IMR-90 (cell line): ENCODE measurements around the gene HEY2. TPM values are rescaled to one million over a fixed set of nuclear protein-coding genes. Genes with fewer than 3 reads are reported as not detected.

Source experiments
- ATAC-seq: fragments of 200-7000 bp; cut with Tn5 transposase; 2 replicates; pipeline ENCODE4 v1.9.1; 2020; ENCODE audit warnings: low read depth, mild to moderate bottlenecking, moderate library complexity
- BruUV-seq: library from RNA; stranded (reverse); fragments of 400-500 nt; replicated peaks from 2 replicates; lab custom pipeline; 2021; lab: Mats Ljungman, UMichigan
- CTCF ChIA-PET: fragments of 300-600 bp; formaldehyde crosslinking; extraction: SDS; loops from one replicate; lab custom pipeline; 2021; ENCODE audit warnings: antibody characterized with exemption; lab: Yijun Ruan, JAX
- POLR2A ChIA-PET: fragments of 300-600 bp; sonication (Branson Sonifier 250); formaldehyde crosslinking; loops from one replicate; lab custom pipeline; 2022; ENCODE audit warnings: antibody characterized with exemption; ENCODE audit not compliant: unreplicated experiment; lab: Charles Lee
- DNase-seq: peaks from one replicate; pipeline ENCODE4 v3.0.0; 2013
- H2AFZ ChIP-seq: replicated peaks from 2 replicates; pipeline ENCODE3; 2013; ENCODE audit warnings: low read length, mild to moderate bottlenecking; ENCODE audit not compliant: poor library complexity
- H2AK5ac ChIP-seq: 2 replicates; pipeline ENCODE4 v1.6.1; 2013; ENCODE audit warnings: low read depth, low read length, inconsistent platforms
- H2AK9ac ChIP-seq: replicated peaks from 2 replicates; pipeline ENCODE3; 2013; ENCODE audit warnings: mild to moderate bottlenecking, low read depth, low read length, moderate library complexity; ENCODE audit not compliant: poor library complexity
- H2BK120ac ChIP-seq: 2 replicates; pipeline ENCODE4 v1.6.1; 2013; ENCODE audit warnings: low read depth, low read length, inconsistent platforms
- H2BK15ac ChIP-seq: 3 replicates; pipeline ENCODE4 v1.6.1; 2013; ENCODE audit warnings: low read depth, low read length, inconsistent platforms
- H2BK20ac ChIP-seq: 2 replicates; pipeline ENCODE4 v1.6.1; 2013; ENCODE audit warnings: low read depth, mild to moderate bottlenecking, inconsistent platforms, low read length, moderate library complexity
- H2BK5ac ChIP-seq: 2 replicates; pipeline ENCODE4 v1.6.1; 2013; ENCODE audit warnings: mild to moderate bottlenecking, low read depth, low read length, inconsistent platforms; ENCODE audit not compliant: poor library complexity, severe bottlenecking
- H3K14ac ChIP-seq: replicated peaks from 2 replicates; pipeline ENCODE4 v1.6.1; 2013; ENCODE audit warnings: low read depth, low read length, inconsistent platforms
- H3K18ac ChIP-seq: 2 replicates; pipeline ENCODE4 v1.6.1; 2013; ENCODE audit warnings: low read depth, low read length, control low read depth
- H3K23ac ChIP-seq: 2 replicates; pipeline ENCODE4 v1.6.1; 2013; ENCODE audit warnings: low read depth, low read length, inconsistent platforms
- H3K27ac ChIP-seq: 2 replicates; pipeline ENCODE4 v1.5.1; 2013; ENCODE audit warnings: mild to moderate bottlenecking, control low read depth, low read length; ENCODE audit not compliant: insufficient read depth
- H3K27me3 ChIP-seq: 2 replicates; pipeline ENCODE4 v1.6.1; 2013; ENCODE audit warnings: low read length; ENCODE audit not compliant: control insufficient read depth, insufficient read depth
- H3K36me3 ChIP-seq: 2 replicates; pipeline ENCODE4 v1.6.1; 2013; ENCODE audit warnings: low read length, mixed read lengths; ENCODE audit not compliant: control insufficient read depth, insufficient read depth
- H3K4ac ChIP-seq: 2 replicates; pipeline ENCODE4 v1.6.1; 2013; ENCODE audit warnings: low read depth, low read length, inconsistent platforms
- H3K4me1 ChIP-seq: 2 replicates; pipeline ENCODE4 v1.6.1; 2013; ENCODE audit warnings: low read length, mixed read lengths; ENCODE audit not compliant: control insufficient read depth, insufficient read depth
- H3K4me2 ChIP-seq: 2 replicates; pipeline ENCODE4 v1.6.1; 2013; ENCODE audit warnings: low read depth, mild to moderate bottlenecking, control low read depth, low read length, moderate library complexity
- H3K4me3 ChIP-seq: 2 replicates; pipeline ENCODE4 v1.5.1; 2013; ENCODE audit warnings: low read depth, mild to moderate bottlenecking, control low read depth, low read length, moderate library complexity; ENCODE audit not compliant: insufficient read depth
- H3K56ac ChIP-seq: 2 replicates; pipeline ENCODE4 v1.6.1; 2013; ENCODE audit warnings: low read length, inconsistent platforms; ENCODE audit not compliant: insufficient read depth; ENCODE audit errors: extremely low read depth
- H3K79me1 ChIP-seq, 2 experiments: 2 replicates each; pipeline ENCODE4 v1.6.1; 2013; ENCODE audit warnings: low read length in 2 of 2, inconsistent platforms in 1 of 2, low read depth in 1 of 2
- H3K9ac ChIP-seq: 2 replicates; pipeline ENCODE4 v1.6.1; 2013; ENCODE audit warnings: low read depth, low read length, control low read depth
- H3K9me1 ChIP-seq: 2 replicates; pipeline ENCODE4 v1.6.1; 2013; ENCODE audit warnings: low read length, inconsistent platforms; ENCODE audit not compliant: insufficient read depth
- H3K9me3 ChIP-seq: 2 replicates; pipeline ENCODE4 v1.6.1; 2013; ENCODE audit warnings: low read length; ENCODE audit not compliant: control insufficient read depth, insufficient read depth
- H4K20me1 ChIP-seq: 2 replicates; pipeline ENCODE4 v1.6.1; 2013; ENCODE audit warnings: low read length, inconsistent platforms; ENCODE audit not compliant: insufficient read depth
- H4K5ac ChIP-seq: 2 replicates; pipeline ENCODE4 v1.6.1; 2013; ENCODE audit warnings: mild to moderate bottlenecking, low read depth, low read length, control low read depth
- H4K8ac ChIP-seq, 2 experiments: 2 replicates each; pipeline ENCODE4 v1.6.1; 2013; ENCODE audit warnings: low read depth in 2 of 2, low read length in 2 of 2, control low read depth in 1 of 2, inconsistent platforms in 1 of 2
- H4K91ac ChIP-seq: 2 replicates; pipeline ENCODE4 v1.6.1; 2013; ENCODE audit warnings: low read depth, low read length, inconsistent platforms; ENCODE audit not compliant: insufficient read depth
- BHLHE40 ChIP-seq: fragments of 150-350 bp; IDR thresholded peaks from 2 replicates; pipeline ENCODE4 v1.6.1; 2016; ENCODE audit warnings: mild to moderate bottlenecking, low read depth, low read length
- CEBPB ChIP-seq: IDR thresholded peaks from 2 replicates; pipeline ENCODE4 v1.6.1; 2012; ENCODE audit warnings: low read depth, low read length, improper control_type of control experiment
- CHD1 ChIP-seq: IDR thresholded peaks from 2 replicates; pipeline ENCODE4 v1.6.1; 2012; ENCODE audit warnings: low read depth, low read length, improper control_type of control experiment
- CTCF ChIP-seq: conservative IDR thresholded peaks from 2 replicates; pipeline ENCODE4 v1.5.1; 2012; ENCODE audit warnings: mild to moderate bottlenecking, low read depth, low read length, improper control_type of control experiment
- FOS ChIP-seq: fragments of 150-350 bp; IDR thresholded peaks from 2 replicates; pipeline ENCODE4 v1.6.1; 2016; ENCODE audit warnings: low read depth, low read length
- MAZ ChIP-seq: IDR thresholded peaks from 2 replicates; pipeline ENCODE4 v1.6.1; 2012; ENCODE audit warnings: low read depth, mild to moderate bottlenecking, low read length, improper control_type of control experiment, moderate library complexity, borderline replicate concordance
- MXI1 ChIP-seq: IDR thresholded peaks from 2 replicates; pipeline ENCODE4 v1.6.1; 2012; ENCODE audit warnings: low read depth, mild to moderate bottlenecking, low read length, moderate library complexity, borderline replicate concordance
- NFE2L2 ChIP-seq: fragments of 150-350 bp; IDR thresholded peaks from 2 replicates; pipeline ENCODE4 v1.6.1; 2016; ENCODE audit warnings: low read depth, mild to moderate bottlenecking, low read length
- POLR2A ChIP-seq: IDR thresholded peaks from 2 replicates; pipeline ENCODE4 v1.6.1; 2012; ENCODE audit warnings: mild to moderate bottlenecking, low read depth, low read length
- RAD21 ChIP-seq: IDR thresholded peaks from 2 replicates; pipeline ENCODE4 v1.6.1; 2012; ENCODE audit warnings: low read length, improper control_type of control experiment
- RCOR1 ChIP-seq: IDR thresholded peaks from 2 replicates; pipeline ENCODE4 v1.6.1; 2012; ENCODE audit warnings: mild to moderate bottlenecking, low read length, improper control_type of control experiment; ENCODE audit not compliant: insufficient replicate concordance
- RFX5 ChIP-seq: IDR thresholded peaks from 2 replicates; pipeline ENCODE4 v1.8.0; 2012; ENCODE audit warnings: low read depth, mild to moderate bottlenecking, low read length, moderate library complexity
- SMC3 ChIP-seq: fragments of 150-350 bp; IDR thresholded peaks from 2 replicates; pipeline ENCODE4 v1.6.1; 2016; ENCODE audit warnings: low read depth, mild to moderate bottlenecking, antibody characterized with exemption, low read length, moderate library complexity
- USF2 ChIP-seq: fragments of 150-350 bp; IDR thresholded peaks from 2 replicates; pipeline ENCODE4 v1.6.1; 2017; ENCODE audit warnings: mild to moderate bottlenecking, antibody characterized with exemption, low read length, low read depth
- WGBS, 2 experiments: methylation state at CpG; one replicate each; pipeline versions ENCODE4 v1.1.5 to v1.1.7; 2013; ENCODE audit warnings: missing lambda C conversion rate in 2 of 2; ENCODE audit not compliant: insufficient read length in 1 of 2; ENCODE audit errors: extremely low coverage in 2 of 2; 5-methylcytosine and 5-hydroxymethylcytosine counted together
- dilution Hi-C: fragments of 300-500 bp; cut with HindIII; formaldehyde crosslinking; loops from one replicate; pipeline ENCODE4 v1.14.3; 2018; ENCODE audit warnings: low sequenced_read_pairs; ENCODE audit not compliant: unreplicated experiment
- in situ Hi-C: fragments of 300-500 bp; cut with MboI; formaldehyde crosslinking; loops from 3 replicates; pipeline ENCODE4 v1.14.3; 2019; ENCODE audit warnings: low sequenced_read_pairs, inconsistent platforms, mixed read lengths
- intact Hi-C: fragments of 100-400 bp; cut with micrococcal nuclease; formaldehyde crosslinking; loops from 2 replicates; pipeline ENCODE4 v1.10.0; 2022
- polyA plus RNA-seq, 3 experiments: library from polyadenylated mRNA; depleted of rRNA; stranded (reverse); fragments of >200 nt; gene quantifications; 2 replicates each; pipeline ENCODE4 v1.2.3, GENCODE V29; 2012; ENCODE audit warnings: low replicate concordance in 1 of 3
- total RNA-seq: library from RNA; depleted of rRNA; stranded (reverse); fragments of >200 nt; gene quantifications from 2 replicates; pipeline ENCODE4 v1.2.3, GENCODE V29; 2012
- TF ChIP-seq, protein P1 (sequence below): fragments of 150-350 bp; IDR thresholded peaks from 2 replicates; pipeline ENCODE4 v1.6.1; 2016; ENCODE audit warnings: low read depth, mild to moderate bottlenecking, low read length, moderate library complexity, borderline replicate concordance

HEY2 gene
- total and polyA plus RNA-seq, 2 of the 4 experiments (the other 2 are of a cell fraction) = not detected

GRCh38 chr6:125748406-125749172 is 843 bp upstream of the HEY2 start:
- Histone ChIP-seq H3K27me3 (peaks cover 66% of the 10 kb centered on the region), H2AFZ (peak overlapping the region; percentile 95), H3K4ac (no peak overlapping the region), H3K9me1 (no peaks in the 10 kb centered on the region), H3K36me3 (no peaks in the 10 kb centered on the region), H2BK120ac (no peak overlapping the region), H4K5ac (no peak overlapping the region), H4K91ac (no peak overlapping the region), H3K4me2 (peak overlapping the region; percentile 80), H3K56ac (no peak overlapping the region), H2BK5ac (no peak overlapping the region), H3K9ac (no peak overlapping the region), H3K79me1 (no peaks in the 10 kb centered on the region), H3K9me3 (no peaks in the 10 kb centered on the region; the same call in 1 of the 2 replicates), H3K23ac (no peak overlapping the region), H4K8ac (no peak overlapping the region), H2AK5ac (no peak overlapping the region), H3K18ac (no peak overlapping the region), H2BK20ac (no peak overlapping the region), H2BK15ac (no peak overlapping the region), H2AK9ac (no peak overlapping the region), H3K4me1 (peaks cover 10% of the 10 kb centered on the region), H3K4me3 (peak overlapping the region; percentile 59), H3K27ac (no peak overlapping the region), H3K14ac (no peak overlapping the region), H4K20me1 (no peaks in the 10 kb centered on the region)
- in situ Hi-C loops (no loop called here), intact Hi-C loops (loop anchor here (5.0 kb wide), 1 partner anchor 386 kb away; no protein-coding TSS in a partner anchor), dilution Hi-C loops (no loop called here)
- no TSS peak for BruUV-seq
- POLR2A ChIA-PET = no interaction called here
- TF ChIP-seq MAZ (no peak), SMC3 (no peak), RCOR1 (no peak), POLR2A (no peak), CEBPB (no peak), USF2 (no peak), CTCF (no peak), CHD1 (no peak), RFX5 (no peak), BHLHE40 (no peak), RAD21 (no peak), FOS (no peak), NFE2L2 (no peak), MXI1 (no peak)
- TF ChIP-seq, protein P1, sequence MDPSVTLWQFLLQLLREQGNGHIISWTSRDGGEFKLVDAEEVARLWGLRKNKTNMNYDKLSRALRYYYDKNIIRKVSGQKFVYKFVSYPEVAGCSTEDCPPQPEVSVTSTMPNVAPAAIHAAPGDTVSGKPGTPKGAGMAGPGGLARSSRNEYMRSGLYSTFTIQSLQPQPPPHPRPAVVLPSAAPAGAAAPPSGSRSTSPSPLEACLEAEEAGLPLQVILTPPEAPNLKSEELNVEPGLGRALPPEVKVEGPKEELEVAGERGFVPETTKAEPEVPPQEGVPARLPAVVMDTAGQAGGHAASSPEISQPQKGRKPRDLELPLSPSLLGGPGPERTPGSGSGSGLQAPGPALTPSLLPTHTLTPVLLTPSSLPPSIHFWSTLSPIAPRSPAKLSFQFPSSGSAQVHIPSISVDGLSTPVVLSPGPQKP = no peak
- CTCF ChIA-PET = no interaction called here
- ATAC-seq = no peak
- WGBS, 2 experiments = 1% methylated on average over 21 of the region's 42 CpGs; no CpG with 5 or more reads in 1 of the 2 experiments
- peak; percentile 10 for DNase-seq
